IPS DF 6.9 (cell line): ENCODE data around the gene SLC9A2.
A peak's percentile ranks its signal among the peaks of the same experiment; 100 is the strongest.

Source experiments
- DNase-seq: peaks from one replicate; pipeline ENCODE4 v3.0.0-alpha.2; 2013; ENCODE audit warnings: low read depth, low spot score
- H3K27ac ChIP-seq: one replicate; pipeline ENCODE4 v1.5.1; 2013; ENCODE audit warnings: low read length, control low read depth
- H3K27me3 ChIP-seq: 2 replicates; pipeline ENCODE4 v1.6.1; 2013; ENCODE audit warnings: mild to moderate bottlenecking, low read length; ENCODE audit not compliant: control insufficient read depth, insufficient read depth
- H3K36me3 ChIP-seq: 2 replicates; pipeline ENCODE4 v1.6.1; 2013; ENCODE audit warnings: low read length; ENCODE audit not compliant: control insufficient read depth, insufficient read depth
- H3K4me1 ChIP-seq: 2 replicates; pipeline ENCODE4 v1.6.1; 2013; ENCODE audit warnings: low read length; ENCODE audit not compliant: control insufficient read depth, insufficient read depth
- H3K4me3 ChIP-seq: 2 replicates; pipeline ENCODE4 v1.5.1; 2013; ENCODE audit warnings: mild to moderate bottlenecking, low read length
- H3K9me3 ChIP-seq: 2 replicates; pipeline ENCODE4 v1.6.1; 2013; ENCODE audit warnings: low read length, inconsistent platforms; ENCODE audit not compliant: control insufficient read depth, insufficient read depth
- WGBS: extraction: QIAGEN DNeasy Blood & Tissue Kit; methylation state at CpG from one replicate; pipeline ENCODE4 v1.1.7; 2013; ENCODE audit warnings: mixed read lengths, missing lambda C conversion rate; ENCODE audit not compliant: insufficient read length, insufficient coverage; 5-methylcytosine and 5-hydroxymethylcytosine counted together

The SLC9A2 gene

DNA sequence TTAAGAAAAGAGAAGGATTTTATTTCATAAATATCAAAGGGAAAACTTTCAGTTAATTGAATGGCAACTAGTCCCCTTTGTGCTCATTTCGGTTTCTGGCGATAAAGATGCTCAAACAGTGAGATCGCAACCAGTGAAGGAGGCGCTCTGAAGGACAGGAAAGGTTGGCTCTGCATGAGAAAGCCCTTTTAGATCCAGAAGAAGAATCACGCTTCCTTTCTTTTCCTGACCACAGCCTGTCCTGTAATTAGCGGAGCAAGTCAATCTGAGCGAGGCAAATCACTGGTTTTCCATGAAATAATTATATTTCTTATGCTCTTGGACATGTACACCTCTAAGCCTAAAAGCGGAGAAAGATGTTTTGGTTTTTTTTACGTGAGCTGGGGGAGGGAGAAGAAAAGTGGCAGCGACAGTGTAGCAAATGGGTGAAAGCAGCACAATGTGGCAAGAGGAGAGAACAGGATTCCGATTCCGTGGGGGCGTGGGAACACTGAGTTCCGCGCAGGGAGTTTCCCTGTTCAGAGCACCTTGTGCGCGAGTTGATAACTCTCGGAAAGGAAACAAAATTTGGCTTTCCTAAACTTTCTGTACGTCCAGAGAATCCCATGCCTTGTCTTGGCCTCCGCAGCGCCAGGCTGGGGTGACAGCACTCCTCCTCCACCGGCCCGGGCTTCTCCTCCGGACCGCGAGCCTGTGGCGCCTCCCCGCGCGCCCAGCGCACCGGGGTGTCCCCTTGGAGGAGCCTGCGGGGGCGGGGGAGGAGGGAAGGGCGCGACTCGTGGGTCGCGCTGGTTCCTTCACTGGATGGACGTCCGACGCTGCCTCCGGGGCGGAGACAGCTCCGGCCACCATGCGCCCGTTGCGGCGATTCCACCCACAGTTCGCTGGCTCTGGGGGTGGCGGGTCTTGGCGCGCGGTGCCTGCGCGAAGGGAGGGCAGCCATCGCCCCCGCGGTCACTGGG lies 620 bp upstream of the SLC9A2 start:
- H3K27ac ChIP-seq = no peak overlapping the region
- H3K27me3 ChIP-seq = peaks cover 22% of the 10 kb centered on the region
- no peaks in the 10 kb centered on the region for H3K9me3 ChIP-seq
- H3K36me3 ChIP-seq = no peaks in the 10 kb centered on the region
- 0 out of 2 replicates have a peak, but pooled peaks cover 3% of the 10 kb centered on the region for H3K4me1 ChIP-seq
- peak; percentile 11 for DNase-seq
- peak overlapping the region; percentile 42; the same call in 1 of the 2 replicates for H3K4me3 ChIP-seq
- WGBS = no CpG with 5 or more reads among the region's 59 CpGs

DNA sequence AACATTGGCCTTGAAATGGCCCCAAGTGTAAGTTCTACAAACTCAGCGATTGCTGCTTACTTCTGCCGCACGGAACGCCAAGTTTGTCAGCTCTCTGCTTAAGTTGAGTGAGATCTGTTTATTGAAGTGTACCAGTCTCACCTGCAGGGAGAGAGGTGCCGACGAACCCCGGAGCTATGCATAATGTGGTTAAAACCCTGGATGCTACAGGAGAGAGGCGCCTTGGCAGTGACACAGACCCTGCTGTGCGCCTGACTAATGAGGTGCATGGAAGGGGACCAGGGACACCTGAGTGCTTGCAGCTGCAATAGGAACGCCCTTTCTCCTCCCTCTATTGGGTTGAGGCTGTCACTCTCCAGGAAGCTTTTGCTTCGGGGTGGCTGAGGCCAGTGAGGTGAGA lies 979 bp downstream of the SLC9A2 start:
- Histone ChIP-seq H3K9me3 (no peaks in the 10 kb centered on the region), H3K27ac (no peak overlapping the region), H3K36me3 (no peaks in the 10 kb centered on the region), H3K4me3 (no peak overlapping the region), H3K4me1 (0 out of 2 replicates have a peak, but pooled peaks cover 3% of the 10 kb centered on the region), H3K27me3 (peaks cover 22% of the 10 kb centered on the region)
- no CpG with 5 or more reads among the region's 11 CpGs for WGBS
- DNase-seq = no peak

DNA sequence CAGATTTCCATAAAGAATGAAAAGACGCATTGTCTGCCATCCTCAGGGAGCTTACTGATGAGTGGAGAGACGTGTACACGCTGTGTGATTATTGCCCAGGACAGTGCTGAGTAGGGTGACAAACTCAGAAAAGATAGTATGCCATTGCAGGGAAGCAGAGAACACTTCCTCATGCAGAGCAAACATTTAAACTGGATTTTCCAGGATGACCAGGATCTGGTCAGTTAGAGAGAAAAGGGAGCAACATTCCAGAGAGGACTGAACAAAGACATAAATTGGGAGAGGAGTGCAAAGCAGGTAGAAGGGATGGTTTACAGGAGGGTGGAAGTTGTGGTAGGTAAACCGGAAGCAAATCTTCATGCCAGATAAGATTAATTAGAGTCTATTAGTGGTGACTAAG lies 2.3 kb downstream of the SLC9A2 start:
- no peaks in the 10 kb centered on the region for H3K36me3 ChIP-seq
- H3K27me3 ChIP-seq = peaks cover 22% of the 10 kb centered on the region

DNA sequence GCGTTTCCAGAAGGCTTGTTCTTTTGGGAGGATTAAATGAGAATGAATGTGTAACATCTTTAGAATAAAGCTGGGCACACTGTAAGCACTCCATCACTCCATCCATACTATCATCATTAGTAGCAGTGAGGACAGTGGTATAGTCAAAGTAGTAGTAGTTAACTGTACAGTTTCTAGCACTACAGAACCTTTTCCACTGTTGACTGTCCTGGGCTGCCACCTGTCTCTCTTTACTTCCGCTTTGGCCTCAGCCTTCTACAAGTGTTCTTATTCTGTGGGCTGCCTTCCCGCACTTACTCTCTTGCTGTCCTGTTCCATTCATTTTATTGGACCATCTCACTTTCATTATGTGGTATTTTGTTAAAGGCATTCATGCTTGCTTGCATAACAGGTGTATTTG lies 3.3 kb downstream of the SLC9A2 start:
- Histone ChIP-seq H3K36me3 (no peaks in the 10 kb centered on the region), H3K4me1 (0 out of 2 replicates have a peak, but pooled peaks cover 3% of the 10 kb centered on the region), H3K9me3 (no peaks in the 10 kb centered on the region), H3K4me3 (no peak overlapping the region), H3K27me3 (peaks cover 22% of the 10 kb centered on the region), H3K27ac (no peak overlapping the region)
- WGBS = no CpG with 5 or more reads among the region's 3 CpGs
- DNase-seq = no peak

More for the DNA sequence above, 2.3 kb downstream of the SLC9A2 start:
- WGBS = no CpG with 5 or more reads among the region's 4 CpGs
- H3K4me3 ChIP-seq = no peak overlapping the region
- DNase-seq = no peak
- 0 out of 2 replicates have a peak, but pooled peaks cover 3% of the 10 kb centered on the region for H3K4me1 ChIP-seq
- no peak overlapping the region for H3K27ac ChIP-seq
- H3K9me3 ChIP-seq = no peaks in the 10 kb centered on the region

DNA sequence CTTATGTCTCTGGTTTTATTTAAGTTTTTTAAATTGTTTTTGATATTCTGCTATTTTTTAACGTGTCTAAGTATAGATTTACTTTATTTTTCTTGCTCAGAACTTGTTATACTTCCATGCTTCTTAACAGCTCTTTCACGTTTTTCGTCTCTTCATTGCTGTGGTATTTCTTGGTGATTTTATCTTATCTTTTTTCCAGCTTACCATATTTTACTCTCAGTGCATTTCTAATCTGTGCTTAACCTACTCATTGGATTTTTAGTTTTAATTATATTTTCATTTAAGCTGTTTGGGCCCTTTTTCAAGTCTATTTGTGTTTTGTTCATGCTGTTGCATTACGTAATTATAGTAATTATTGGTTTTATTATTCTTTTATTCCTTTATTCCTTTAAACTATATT lies 11.1 kb downstream of the SLC9A2 start:
- Histone ChIP-seq H3K27me3 (no peaks in the 10 kb centered on the region), H3K36me3 (no peaks in the 10 kb centered on the region), H3K27ac (no peak overlapping the region), H3K4me1 (no peaks in the 10 kb centered on the region), H3K9me3 (no peaks in the 10 kb centered on the region), H3K4me3 (no peak overlapping the region)
- no peak for DNase-seq
- WGBS = no CpG with 5 or more reads among the region's 4 CpGs

DNA sequence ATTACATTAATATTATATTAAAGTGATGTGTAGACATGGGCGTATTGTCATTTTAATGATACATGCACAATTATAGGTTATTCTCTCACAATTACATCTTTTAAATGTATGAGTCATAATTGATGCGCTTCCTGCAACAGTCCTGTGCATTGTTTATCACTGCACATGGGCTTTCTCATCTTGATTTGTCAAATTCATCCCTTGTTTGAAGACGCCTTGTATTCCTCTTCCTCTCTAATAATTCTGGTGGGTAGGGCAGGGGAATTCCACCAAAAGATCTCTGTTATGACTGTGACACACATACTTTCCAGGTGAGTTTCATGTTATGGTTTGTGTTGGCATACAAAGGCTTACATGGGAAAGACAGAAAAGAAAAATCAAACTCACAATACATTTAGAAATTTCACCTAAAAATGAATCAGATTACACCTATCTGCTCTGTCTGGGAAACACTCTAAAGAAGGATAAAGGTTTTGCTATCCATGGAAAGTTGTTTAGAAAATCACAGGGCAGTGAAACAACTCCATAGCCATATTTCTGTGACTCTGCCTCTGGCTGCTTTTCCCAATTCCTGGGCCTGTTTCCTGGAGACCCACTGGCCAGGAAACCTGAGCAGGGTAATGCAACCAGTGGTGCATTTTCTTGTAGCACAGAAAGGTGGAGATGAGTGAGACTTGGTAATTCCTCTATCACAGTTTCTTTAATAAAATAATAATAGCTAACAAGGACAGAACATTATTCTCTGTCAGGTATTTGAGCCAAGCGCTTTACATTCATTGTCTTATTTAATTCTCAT lies 13.2 kb downstream of the SLC9A2 start:
- no peak overlapping the region for H3K4me3 ChIP-seq
- H3K36me3 ChIP-seq = no peaks in the 10 kb centered on the region
- no peaks in the 10 kb centered on the region for H3K4me1 ChIP-seq
- H3K27ac ChIP-seq = no peak overlapping the region
- DNase-seq = no peak
- no peaks in the 10 kb centered on the region for H3K9me3 ChIP-seq
- H3K27me3 ChIP-seq = no peaks in the 10 kb centered on the region
- WGBS = no CpG with 5 or more reads among the region's 4 CpGs

DNA sequence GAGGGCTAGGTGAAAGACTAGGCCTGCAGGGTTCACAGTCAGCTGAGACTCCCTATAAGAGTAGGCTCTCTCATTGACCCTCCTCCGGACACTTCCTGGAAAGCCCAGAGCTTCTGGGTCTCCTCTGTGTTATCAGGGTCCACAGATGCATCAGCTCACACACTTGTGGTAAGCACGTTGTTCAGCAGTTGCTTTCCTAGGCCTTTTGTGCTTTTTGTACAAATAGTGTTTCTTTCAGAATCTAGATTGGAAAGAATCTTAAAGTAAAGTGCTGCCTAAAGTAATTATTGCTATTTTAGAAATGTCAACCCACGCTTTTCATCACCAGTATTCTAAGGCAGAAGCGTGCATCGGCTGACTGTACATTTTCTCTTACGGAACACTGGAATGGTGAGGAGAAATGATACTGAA lies 15.5 kb downstream of the SLC9A2 start:
- Histone ChIP-seq H3K4me3 (no peak overlapping the region), H3K27ac (no peak overlapping the region), H3K9me3 (no peaks in the 10 kb centered on the region), H3K36me3 (no peaks in the 10 kb centered on the region), H3K4me1 (no peaks in the 10 kb centered on the region), H3K27me3 (no peaks in the 10 kb centered on the region)
- DNase-seq = no peak
- no CpG with 5 or more reads among the region's 6 CpGs for WGBS

DNA sequence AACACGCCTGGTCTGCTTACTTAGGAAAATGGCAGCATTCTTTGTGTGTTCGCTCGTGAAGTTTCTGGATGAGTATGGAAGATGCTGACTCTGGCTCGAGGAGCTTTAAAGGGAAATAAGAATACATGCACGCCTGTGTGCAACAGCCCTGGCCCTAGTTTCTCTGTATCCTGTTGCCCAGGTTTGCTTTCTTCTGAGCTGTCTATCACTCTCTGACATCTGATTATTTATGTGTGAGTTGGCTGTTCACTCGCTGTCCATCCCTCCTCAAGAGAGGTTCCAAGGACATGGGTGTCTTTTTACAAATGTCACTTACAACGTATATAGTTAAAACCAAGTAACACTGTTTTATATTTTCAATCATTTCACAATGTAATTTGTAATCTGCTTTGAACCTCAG lies 16.0 kb downstream of the SLC9A2 start:
- DNase-seq = no peak
- Histone ChIP-seq H3K27me3 (no peaks in the 10 kb centered on the region), H3K4me1 (no peaks in the 10 kb centered on the region), H3K4me3 (no peak overlapping the region), H3K36me3 (no peaks in the 10 kb centered on the region), H3K27ac (no peak overlapping the region), H3K9me3 (no peaks in the 10 kb centered on the region)
- no CpG with 5 or more reads among the region's 7 CpGs for WGBS

DNA sequence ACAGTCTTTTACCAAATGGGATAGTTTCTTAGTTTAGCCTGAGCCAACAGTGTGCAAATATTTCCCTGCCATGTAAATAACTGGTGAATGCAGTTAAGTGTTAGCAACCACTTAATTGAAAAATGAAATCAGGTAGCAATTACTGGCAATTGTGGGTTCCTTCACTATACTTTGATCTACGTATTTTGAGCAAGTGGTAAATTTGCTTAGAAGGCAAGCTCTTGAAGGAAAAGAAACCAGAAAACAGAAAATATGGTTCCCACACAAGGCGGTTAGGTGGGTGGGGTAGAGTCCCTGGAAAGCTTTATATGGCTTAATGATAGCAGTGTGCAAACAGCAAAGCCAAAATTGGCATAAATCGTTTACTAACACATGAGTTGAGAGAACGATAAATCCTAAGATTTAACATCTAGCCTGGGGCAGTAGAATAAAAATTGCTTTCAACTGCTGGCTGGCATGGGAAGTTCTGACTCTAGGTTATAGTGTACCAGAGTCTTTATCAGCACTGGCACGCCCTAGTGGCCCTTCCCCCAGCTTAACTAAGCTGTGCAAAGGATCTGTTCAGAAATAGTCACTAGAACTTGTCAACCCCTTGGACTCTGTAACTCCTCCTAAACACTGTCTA lies 17.0 kb downstream of the SLC9A2 start:
- no peak overlapping the region for H3K4me3 ChIP-seq
- no peak for DNase-seq
- no CpG with 5 or more reads among the region's 5 CpGs for WGBS
- H3K27me3 ChIP-seq = no peaks in the 10 kb centered on the region
- H3K4me1 ChIP-seq = no peaks in the 10 kb centered on the region
- H3K36me3 ChIP-seq = no peaks in the 10 kb centered on the region
- no peak overlapping the region for H3K27ac ChIP-seq
- H3K9me3 ChIP-seq = no peaks in the 10 kb centered on the region

DNA sequence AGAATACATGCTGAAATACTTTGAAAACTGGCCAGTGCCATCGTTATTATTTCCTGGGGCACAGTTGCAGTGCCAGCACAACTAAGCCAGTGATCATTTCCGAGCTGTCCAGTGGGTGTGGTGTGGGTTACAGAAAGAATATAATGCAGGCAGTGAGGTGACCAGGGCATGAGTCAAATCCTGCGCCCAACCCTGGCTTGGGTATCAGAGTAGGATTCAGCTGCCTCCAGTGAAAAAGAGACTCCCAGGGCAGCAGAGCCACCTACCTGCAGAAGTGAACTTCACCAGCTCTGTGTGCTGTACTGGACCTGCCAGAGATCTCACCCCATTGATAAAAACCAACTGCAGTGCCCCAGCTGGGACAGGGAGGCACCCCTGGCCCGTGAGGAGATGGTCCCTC lies 18.0 kb downstream of the SLC9A2 start:
- Histone ChIP-seq H3K9me3 (no peaks in the 10 kb centered on the region), H3K4me1 (no peaks in the 10 kb centered on the region), H3K4me3 (no peak overlapping the region), H3K36me3 (no peaks in the 10 kb centered on the region), H3K27me3 (no peaks in the 10 kb centered on the region), H3K27ac (no peak overlapping the region)
- no CpG with 5 or more reads among the region's 4 CpGs for WGBS
- no peak for DNase-seq
